ENCODE results near the gene RIT2.

Gene RIT2

GRCh38 chr18:43012951-43013350, 102.5 kb downstream of the RIT2 start:
- DNase-seq (ENCODE audit: low spot score), result no peak

- DNase-seq (ENCODE audit: low spot score), result no peak
Measured at GRCh38 chr18:43010611-43011010, 104.9 kb downstream of the RIT2 start.

GRCh38 chr18:43009674-43010073, 105.8 kb downstream of the RIT2 start:
- DNase-seq (ENCODE audit: low spot score), result no peak

GRCh38 chr18:43007365-43007764, 108.1 kb downstream of the RIT2 start:
- DNase-seq (ENCODE audit: low spot score), result no peak

GRCh38 chr18:43004421-43004820, 111.1 kb downstream of the RIT2 start:
- no peak for DNase-seq (ENCODE audit: low spot score)

- DNase-seq (ENCODE audit: low spot score), result no peak
Measured at GRCh38 chr18:43001821-43002220, 113.7 kb downstream of the RIT2 start.

GRCh38 chr18:42996824-42997223, 118.7 kb downstream of the RIT2 start:
- DNase-seq (ENCODE audit: low spot score), result no peak

- no peak for DNase-seq (ENCODE audit: low spot score)
Measured at GRCh38 chr18:42980426-42980825, 135.1 kb downstream of the RIT2 start.

GRCh38 chr18:42977982-42978637, 137.4 kb downstream of the RIT2 start:
- peak; percentile 50 for DNase-seq (ENCODE audit: low spot score)

GRCh38 chr18:42976869-42977590, 138.5 kb downstream of the RIT2 start:
- peak; percentile 58 for DNase-seq (ENCODE audit: low spot score)

GRCh38 chr18:42969366-42969765, 146.1 kb downstream of the RIT2 start:
- DNase-seq (ENCODE audit: low spot score), result no peak

- DNase-seq (ENCODE audit: low spot score), result no peak
Measured at GRCh38 chr18:42961298-42961697, 154.2 kb downstream of the RIT2 start.

GRCh38 chr18:42959528-42959927, 156.0 kb downstream of the RIT2 start:
- no peak for DNase-seq (ENCODE audit: low spot score)

GRCh38 chr18:42958353-42958752, 157.1 kb downstream of the RIT2 start:
- no peak for DNase-seq (ENCODE audit: low spot score)

- DNase-seq (ENCODE audit: low spot score), result no peak
Measured at GRCh38 chr18:42956287-42956686, 159.2 kb downstream of the RIT2 start.

GRCh38 chr18:42954887-42955286, 160.6 kb downstream of the RIT2 start:
- no peak for DNase-seq (ENCODE audit: low spot score)

- DNase-seq (ENCODE audit: low spot score), result no peak
Measured at GRCh38 chr18:42953306-42953705, 162.2 kb downstream of the RIT2 start.

- DNase-seq (ENCODE audit: low spot score), result no peak
Measured at GRCh38 chr18:42950732-42951131, 164.8 kb downstream of the RIT2 start.

GRCh38 chr18:42948831-42949230, 166.7 kb downstream of the RIT2 start:
- DNase-seq (ENCODE audit: low spot score), result no peak

GRCh38 chr18:42941860-42942259, 173.6 kb downstream of the RIT2 start:
- no peak for DNase-seq (ENCODE audit: low spot score)

- no peak for DNase-seq (ENCODE audit: low spot score)
Measured at GRCh38 chr18:42941021-42941420, 174.5 kb downstream of the RIT2 start.

GRCh38 chr18:42937436-42937835, 178.0 kb downstream of the RIT2 start:
- no peak for DNase-seq (ENCODE audit: low spot score)

- DNase-seq (ENCODE audit: low spot score), result no peak
Measured at GRCh38 chr18:42936289-42936688, 179.2 kb downstream of the RIT2 start.

GRCh38 chr18:42931491-42931890, 184.0 kb downstream of the RIT2 start:
- DNase-seq (ENCODE audit: low spot score), result peak; percentile 62
